Measurements from ENCODE around the gene EHMT1. TPM values are rescaled to one million over a fixed set of nuclear protein-coding genes. Genes with fewer than 3 reads are reported as not detected.

The EHMT1 gene
- total RNA-seq, 1 donor from 2014 or later = 45.3 TPM

DNA sequence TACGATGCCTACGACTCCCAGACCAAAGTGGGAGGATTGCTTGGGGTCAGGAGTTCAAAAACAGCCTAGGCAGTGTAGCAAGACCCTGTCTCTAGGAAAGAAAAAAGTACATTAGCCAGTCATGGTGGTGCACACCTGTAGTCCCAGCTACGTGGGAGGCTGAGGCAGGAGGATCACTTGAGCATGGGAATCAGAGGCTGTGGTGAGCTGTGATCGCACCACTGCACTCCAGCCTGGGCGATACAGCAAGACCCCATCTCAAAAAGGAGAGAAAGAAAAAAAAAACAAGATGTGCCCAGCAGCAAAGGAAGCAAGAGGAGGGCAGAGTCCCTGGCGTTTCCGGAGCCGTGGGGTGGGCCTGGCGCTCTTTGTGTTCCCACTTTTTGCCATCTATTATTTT, 179.3 kb downstream of the EHMT1 start:
- TF ChIP-seq, protein P1, sequence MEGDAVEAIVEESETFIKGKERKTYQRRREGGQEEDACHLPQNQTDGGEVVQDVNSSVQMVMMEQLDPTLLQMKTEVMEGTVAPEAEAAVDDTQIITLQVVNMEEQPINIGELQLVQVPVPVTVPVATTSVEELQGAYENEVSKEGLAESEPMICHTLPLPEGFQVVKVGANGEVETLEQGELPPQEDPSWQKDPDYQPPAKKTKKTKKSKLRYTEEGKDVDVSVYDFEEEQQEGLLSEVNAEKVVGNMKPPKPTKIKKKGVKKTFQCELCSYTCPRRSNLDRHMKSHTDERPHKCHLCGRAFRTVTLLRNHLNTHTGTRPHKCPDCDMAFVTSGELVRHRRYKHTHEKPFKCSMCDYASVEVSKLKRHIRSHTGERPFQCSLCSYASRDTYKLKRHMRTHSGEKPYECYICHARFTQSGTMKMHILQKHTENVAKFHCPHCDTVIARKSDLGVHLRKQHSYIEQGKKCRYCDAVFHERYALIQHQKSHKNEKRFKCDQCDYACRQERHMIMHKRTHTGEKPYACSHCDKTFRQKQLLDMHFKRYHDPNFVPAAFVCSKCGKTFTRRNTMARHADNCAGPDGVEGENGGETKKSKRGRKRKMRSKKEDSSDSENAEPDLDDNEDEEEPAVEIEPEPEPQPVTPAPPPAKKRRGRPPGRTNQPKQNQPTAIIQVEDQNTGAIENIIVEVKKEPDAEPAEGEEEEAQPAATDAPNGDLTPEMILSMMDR (IDR thresholded peaks at IDR 0.05; ENCODE audit: insufficient read depth, low read length, severe bottlenecking) = no peak
- peaks cover 14% of the 10 kb centered on the region for H3K36me3 ChIP-seq (ENCODE audit: control insufficient read depth, insufficient read depth, low read length)
- H3K27me3 ChIP-seq (ENCODE audit: control insufficient read depth, insufficient read depth, low read length) = no peaks in the 10 kb centered on the region
- no peak for DNase-seq (ENCODE audit: low read depth)
- no peak for FAIRE-seq
- no peak overlapping the region for H3K4me3 ChIP-seq (ENCODE audit: low read depth, low read length)

DNA sequence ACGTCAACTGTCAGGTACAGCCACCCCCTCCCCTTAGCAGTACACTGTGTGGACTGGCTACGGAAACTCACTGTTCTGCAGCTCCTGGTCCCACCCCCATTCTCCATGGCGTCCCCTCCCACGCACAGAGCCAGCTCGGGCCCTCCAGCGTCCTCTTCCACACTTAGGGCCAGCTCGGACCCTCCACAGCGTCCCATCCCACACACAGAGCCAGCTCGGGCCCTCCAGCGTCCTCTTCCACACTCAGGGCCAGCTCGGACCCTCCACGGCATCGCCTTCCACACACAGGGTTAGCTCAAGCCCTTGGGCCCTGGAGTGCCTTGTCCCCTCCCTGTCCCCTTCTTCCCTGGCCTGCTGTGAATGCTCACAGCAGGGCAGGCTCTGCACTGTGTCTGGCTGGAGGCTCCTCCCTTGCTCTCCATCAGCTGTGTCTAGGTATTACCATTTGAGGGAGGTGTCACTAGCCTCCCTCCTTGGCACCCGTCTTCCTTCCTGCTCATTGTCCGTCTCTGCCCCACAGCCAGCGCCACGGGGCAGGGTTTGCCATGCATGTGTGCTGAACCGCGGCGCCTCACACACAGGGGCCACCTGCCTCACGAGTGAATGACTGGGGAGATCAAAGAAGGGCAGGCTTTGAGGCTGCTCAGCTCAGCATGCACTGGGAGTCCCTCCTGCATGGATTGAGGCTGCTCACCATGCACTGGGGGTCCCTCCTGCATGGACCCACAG, 180.3 kb downstream of the EHMT1 start:
- no peak for DNase-seq (ENCODE audit: low read depth)
- H3K36me3 ChIP-seq (ENCODE audit: control insufficient read depth, insufficient read depth, low read length) = peaks cover 13% of the 10 kb centered on the region
- H3K4me3 ChIP-seq (ENCODE audit: low read depth, low read length) = no peak overlapping the region
- no peaks in the 10 kb centered on the region for H3K27me3 ChIP-seq (ENCODE audit: control insufficient read depth, insufficient read depth, low read length)
- FAIRE-seq = no peak
- TF ChIP-seq, protein P1 (IDR thresholded peaks at IDR 0.05; ENCODE audit: insufficient read depth, low read length, severe bottlenecking) = no peak

DNA sequence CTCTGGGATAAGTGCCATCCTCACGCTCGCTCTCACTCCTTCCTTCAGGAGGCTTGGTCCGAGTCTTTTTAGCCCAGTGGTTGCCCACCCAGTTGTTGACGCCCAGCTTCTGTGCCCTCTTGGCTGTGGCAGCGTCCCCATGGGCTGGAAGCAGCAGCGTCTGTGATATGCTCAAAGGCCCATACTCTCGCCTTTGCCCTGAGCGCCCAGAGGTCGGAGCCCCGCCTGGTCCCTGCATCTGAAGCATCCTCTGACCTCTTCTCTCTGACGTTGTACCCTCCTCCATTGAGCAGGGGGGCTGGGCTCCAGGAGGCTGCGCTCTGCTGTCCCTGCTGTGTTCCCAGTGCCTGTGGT, 180.8 kb downstream of the EHMT1 start:
- peaks cover 13% of the 10 kb centered on the region for H3K36me3 ChIP-seq (ENCODE audit: control insufficient read depth, insufficient read depth, low read length)
- FAIRE-seq = no peak

DNA sequence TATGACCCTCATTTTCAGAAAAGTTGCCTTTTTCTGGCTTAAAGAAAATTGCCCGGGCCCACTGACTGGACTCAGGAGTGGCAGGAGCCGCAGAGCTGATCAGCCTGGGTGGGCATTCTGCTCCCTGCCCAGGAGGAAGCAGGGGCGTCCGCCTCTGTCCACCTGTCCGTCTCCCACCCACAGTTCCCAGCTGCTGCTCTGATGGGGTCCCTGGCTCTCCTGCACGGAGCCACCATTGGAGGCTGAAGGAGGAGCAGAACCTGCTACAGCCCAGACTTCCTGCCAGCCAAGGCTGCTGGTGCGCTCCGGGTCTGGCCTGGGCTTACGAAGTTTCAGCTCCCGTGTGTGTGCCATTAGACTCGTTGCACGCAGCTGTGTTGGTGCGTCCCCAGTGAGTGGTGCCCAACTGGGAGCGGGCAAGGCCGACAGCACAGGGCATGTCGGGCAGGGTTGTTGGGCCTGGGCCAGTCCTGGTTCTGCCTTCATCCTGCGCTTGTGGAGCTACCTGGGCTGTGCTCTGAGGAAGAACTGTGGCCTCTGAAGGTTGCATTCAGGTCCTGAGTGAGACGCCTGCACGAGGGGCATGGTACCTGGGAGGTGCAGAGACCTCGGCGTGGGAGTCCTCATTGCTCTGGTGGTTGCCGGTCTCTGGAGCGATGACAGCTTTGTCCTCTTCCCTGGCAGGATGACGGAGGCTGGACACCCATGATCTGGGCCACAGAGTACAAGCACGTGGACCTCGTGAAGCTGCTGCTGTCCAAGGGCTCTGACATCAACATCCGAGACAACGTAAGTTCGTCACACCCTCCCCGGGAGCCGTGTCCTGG, 181.6 kb downstream of the EHMT1 start:
- Histone ChIP-seq H3K27me3 (ENCODE audit: control insufficient read depth, insufficient read depth, low read length) (no peaks in the 10 kb centered on the region), H3K36me3 (ENCODE audit: control insufficient read depth, insufficient read depth, low read length) (peaks cover 13% of the 10 kb centered on the region), H3K4me3 (ENCODE audit: low read depth, low read length) (no peak overlapping the region)
- TF ChIP-seq, protein P1 (IDR thresholded peaks at IDR 0.05; ENCODE audit: insufficient read depth, low read length, severe bottlenecking) = no peak
- FAIRE-seq (no peak), DNase-seq (ENCODE audit: low read depth) (no peak)

More for the DNA sequence above, 180.8 kb downstream of the EHMT1 start:
- DNase-seq (ENCODE audit: low read depth) = no peak
- TF ChIP-seq, protein P1 (IDR thresholded peaks at IDR 0.05; ENCODE audit: insufficient read depth, low read length, severe bottlenecking) = no peak
- H3K4me3 ChIP-seq (ENCODE audit: low read depth, low read length) = no peak overlapping the region
- H3K27me3 ChIP-seq (ENCODE audit: control insufficient read depth, insufficient read depth, low read length) = no peaks in the 10 kb centered on the region

DNA sequence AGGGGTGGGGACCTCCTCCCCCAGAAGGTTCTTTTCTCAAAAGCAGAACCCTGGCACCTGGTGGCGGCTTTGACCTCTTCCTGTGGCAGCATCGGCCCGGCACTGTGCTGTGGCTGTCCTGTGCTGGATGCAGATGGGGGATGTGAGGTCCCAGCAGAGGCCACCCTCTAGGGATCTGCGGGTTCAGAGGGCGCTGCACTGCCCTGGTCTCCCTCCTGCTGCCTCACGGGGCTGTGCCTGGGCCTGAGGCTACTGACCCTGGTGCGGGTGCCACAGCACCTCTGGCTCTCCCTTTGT, 182.2 kb downstream of the EHMT1 start:
- H3K27me3 ChIP-seq (ENCODE audit: control insufficient read depth, insufficient read depth, low read length) = no peaks in the 10 kb centered on the region
- DNase-seq (ENCODE audit: low read depth) (no peak), FAIRE-seq (no peak)
- no peak overlapping the region for H3K4me3 ChIP-seq (ENCODE audit: low read depth, low read length)
- peaks cover 11% of the 10 kb centered on the region for H3K36me3 ChIP-seq (ENCODE audit: control insufficient read depth, insufficient read depth, low read length)
- TF ChIP-seq, protein P1 (IDR thresholded peaks at IDR 0.05; ENCODE audit: insufficient read depth, low read length, severe bottlenecking) = no peak

All from bronchial epithelial cell (primary cell).